ENCODE measurements around the gene NELFCD. TPM values are rescaled to one million over a fixed set of nuclear protein-coding genes. Genes with fewer than 3 reads are reported as not detected.
"Not testable (repeated sequence)": the region's sequence is repeated elsewhere in the genome, so short reads cannot be mapped to it uniquely, and the experiment has no call there.

NELFCD gene
- total RNA-seq, 1 donor: 37.2 TPM

DNA sequence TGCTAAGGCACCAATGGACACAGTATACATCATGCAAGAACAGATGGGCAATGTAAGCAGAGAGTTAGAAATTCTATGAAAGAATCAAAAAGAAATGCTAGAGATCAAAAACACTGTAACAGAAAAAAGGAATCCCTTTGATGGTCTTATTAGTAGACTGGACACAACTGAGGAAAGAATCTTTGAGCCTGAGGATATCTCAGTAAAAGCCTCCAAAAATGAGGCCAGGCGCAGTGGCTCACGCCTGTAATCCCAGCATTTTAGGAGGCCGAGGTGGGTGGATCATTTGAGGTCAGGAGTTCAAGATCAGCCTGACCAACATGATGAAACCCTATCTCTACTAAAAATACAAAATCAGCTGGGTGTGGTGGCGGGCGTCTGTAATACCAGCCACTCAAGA lies 17.1 kb upstream of the NELFCD start:
- H3K4me1 ChIP-seq (ENCODE audit: insufficient read depth, low read length); H3K27me3 ChIP-seq (ENCODE audit: insufficient read depth, low read length); H3K4me3 ChIP-seq (ENCODE audit: low read length); H3K9me3 ChIP-seq (ENCODE audit: low read depth, low read length): not testable (repeated sequence)

DNA sequence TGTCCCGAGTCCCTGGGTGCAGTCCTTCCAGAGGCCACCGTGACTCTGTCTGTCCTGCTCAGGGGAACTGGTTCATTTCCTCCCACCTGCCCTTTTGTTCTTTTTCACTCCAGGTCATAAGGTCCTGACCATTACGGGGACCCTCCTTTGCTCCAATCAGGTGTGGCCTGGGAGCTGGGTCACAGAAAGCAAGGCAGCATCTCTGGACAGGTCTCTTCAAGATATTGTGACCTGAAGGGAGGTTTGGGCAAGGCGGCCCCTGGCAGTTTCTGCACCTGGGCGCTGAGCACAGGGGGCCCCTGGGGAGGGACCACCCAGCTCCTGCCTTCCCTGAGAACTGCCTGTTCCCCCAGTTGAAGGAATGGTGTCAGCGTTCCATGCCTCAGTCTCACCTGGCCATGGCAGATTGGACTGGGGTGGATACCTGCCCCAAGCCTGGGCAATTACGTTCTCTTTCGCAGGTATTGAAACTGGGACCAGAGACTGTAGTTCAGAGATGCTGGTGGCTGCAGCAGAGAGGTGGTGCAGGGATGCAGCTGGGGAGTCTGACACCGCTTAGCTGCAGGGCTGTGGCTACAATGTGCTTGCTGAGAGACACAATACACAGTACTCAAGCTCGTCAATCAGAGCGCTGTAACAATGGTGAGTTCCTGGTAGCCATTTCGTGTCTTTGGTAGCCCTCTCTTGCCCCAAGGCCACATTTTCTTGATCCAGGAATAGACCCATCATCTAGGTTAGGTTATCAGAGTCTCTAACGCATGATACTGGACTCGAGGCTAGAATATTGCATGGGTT lies 15.6 kb upstream of the NELFCD start:
- Histone ChIP-seq H3K4me3 (ENCODE audit: low read length) (no peak overlapping the region), H3K9me3 (ENCODE audit: low read depth, low read length) (no peaks in the 10 kb centered on the region), H3K4me1 (ENCODE audit: insufficient read depth, low read length) (no peaks in the 10 kb centered on the region), H3K27me3 (ENCODE audit: insufficient read depth, low read length) (no peaks in the 10 kb centered on the region)

DNA sequence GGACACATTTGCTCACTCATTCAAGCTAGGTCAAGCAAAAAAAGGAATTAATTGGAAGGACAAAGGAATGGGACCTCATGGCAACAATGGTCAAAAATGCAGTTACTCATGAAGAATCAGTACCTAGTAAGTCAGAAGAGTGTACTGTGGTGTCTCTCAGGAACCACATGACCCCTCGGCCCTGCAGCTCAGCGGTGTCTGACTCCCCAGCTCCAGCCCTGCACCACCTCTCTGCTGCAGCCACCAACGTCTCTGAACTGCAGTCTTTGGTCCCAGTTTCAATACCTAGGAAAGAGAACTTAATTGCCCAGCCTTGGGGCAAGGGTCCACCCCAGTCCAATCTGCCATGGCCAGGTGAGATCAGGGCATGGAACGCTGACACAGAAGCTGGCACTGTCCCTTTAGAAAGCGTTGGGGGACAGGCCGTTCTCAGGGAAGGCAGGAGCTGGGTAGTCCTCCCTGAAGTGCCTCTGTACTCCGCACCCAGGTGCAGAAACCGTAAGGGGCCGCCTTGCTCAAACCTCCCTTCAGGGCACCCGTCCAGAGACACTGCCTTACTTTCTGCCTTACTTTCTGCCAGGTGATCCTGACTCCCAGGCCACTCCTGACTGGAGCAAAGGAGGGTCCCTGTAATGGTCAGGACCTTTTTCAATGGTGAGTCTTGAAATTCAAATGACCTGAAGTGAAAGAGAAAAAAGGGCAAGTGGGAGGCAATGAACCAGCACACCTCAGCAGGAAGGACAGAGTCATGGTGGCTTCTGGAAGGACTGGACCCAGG lies 13.2 kb upstream of the NELFCD start:
- Histone ChIP-seq H3K9me3 (ENCODE audit: low read depth, low read length) (no peaks in the 10 kb centered on the region), H3K4me3 (ENCODE audit: low read length) (no peak overlapping the region), H3K4me1 (ENCODE audit: insufficient read depth, low read length) (no peaks in the 10 kb centered on the region), H3K27me3 (ENCODE audit: insufficient read depth, low read length) (no peaks in the 10 kb centered on the region)

DNA sequence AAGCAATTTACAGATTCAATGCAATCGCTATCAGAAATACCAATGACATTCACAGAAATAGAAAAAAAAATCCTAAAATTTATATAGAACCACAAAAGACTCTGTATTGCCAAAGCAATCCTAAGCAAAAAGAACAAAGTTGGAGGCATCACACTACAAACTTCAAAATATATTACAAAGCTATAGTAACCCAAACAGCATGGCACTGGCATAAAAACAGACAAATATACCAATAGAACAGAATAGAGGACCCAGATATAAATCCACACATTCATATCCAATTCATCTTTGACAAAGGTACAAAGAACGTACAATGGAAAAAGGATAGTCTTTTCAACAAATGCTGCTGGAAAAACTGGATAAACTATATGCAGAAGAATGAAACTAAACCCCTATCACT lies 11.6 kb upstream of the NELFCD start:
- no peaks in the 10 kb centered on the region for H3K27me3 ChIP-seq (ENCODE audit: insufficient read depth, low read length)
- H3K9me3 ChIP-seq (ENCODE audit: low read depth, low read length): no peaks in the 10 kb centered on the region
- peaks cover 1% of the 10 kb centered on the region for H3K4me1 ChIP-seq (ENCODE audit: insufficient read depth, low read length)
- H3K4me3 ChIP-seq (ENCODE audit: low read length): no peak overlapping the region

DNA sequence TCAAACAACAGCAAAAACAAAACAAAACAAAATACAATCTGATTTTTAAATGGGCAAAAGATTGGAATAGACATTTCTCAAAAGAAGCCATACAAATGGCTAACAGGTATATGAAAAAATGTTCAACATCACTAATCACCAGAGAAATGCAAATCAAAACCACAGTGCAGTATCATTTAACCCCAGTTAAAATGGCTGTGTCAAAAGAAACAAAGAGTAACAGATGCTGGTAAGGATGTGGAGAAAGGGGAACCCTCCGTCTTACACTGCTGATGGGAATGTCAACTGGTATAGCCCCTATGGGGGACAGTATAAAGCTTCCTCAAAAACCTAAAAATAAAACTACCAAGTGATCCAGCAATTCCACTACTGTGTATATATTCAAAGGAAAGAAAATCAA lies 10.9 kb upstream of the NELFCD start:
- no peaks in the 10 kb centered on the region for H3K9me3 ChIP-seq (ENCODE audit: low read depth, low read length)
- H3K27me3 ChIP-seq (ENCODE audit: insufficient read depth, low read length): no peaks in the 10 kb centered on the region
- H3K4me1 ChIP-seq (ENCODE audit: insufficient read depth, low read length): peaks cover 4% of the 10 kb centered on the region
- H3K4me3 ChIP-seq (ENCODE audit: low read length): no peak overlapping the region

DNA sequence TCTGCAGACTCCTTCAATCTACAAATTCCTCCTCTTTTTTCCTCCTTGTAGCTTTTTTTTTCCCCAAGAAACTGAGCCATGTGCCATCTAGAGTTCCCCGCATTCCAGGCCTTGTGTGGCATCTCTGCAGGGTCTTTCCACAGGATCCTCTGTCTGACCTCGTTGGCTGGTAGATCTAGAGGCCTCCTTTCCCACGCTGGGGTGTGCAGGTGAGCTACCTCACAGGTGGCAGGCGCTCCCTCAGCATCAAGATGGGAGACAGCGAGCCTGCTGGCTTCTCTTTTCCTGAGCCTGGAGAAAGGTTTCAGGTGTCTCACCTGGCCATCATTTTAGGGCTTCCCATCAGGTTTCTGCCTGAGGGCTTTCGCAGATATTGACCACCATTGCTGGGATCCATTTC lies 9.6 kb upstream of the NELFCD start:
- peaks cover 4% of the 10 kb centered on the region for H3K9me3 ChIP-seq (ENCODE audit: low read depth, low read length)
- peaks cover 4% of the 10 kb centered on the region for H3K4me1 ChIP-seq (ENCODE audit: insufficient read depth, low read length)
- H3K27me3 ChIP-seq (ENCODE audit: insufficient read depth, low read length): no peaks in the 10 kb centered on the region
- H3K4me3 ChIP-seq (ENCODE audit: low read length): no peak overlapping the region

DNA sequence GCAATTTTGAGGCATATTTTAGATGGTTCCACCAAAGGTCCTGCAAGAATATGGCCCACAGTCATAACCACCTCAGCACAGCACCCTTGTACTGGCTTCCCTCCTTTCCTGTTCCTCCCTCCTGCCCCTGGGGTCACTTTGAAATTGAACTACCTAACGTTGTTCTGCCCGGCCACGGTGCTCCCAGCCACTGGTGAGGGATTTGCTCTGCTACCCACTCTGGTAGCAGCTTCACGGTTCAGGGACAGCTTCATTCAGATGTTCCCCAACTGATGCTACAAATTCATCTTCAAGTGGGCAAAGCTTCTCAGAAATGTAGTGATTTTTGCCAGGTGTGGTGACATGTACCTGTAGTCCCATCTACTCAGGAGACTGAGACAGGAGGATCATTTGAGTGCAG lies 7.9 kb upstream of the NELFCD start:
- no peak overlapping the region for H3K4me3 ChIP-seq (ENCODE audit: low read length)
- H3K27me3 ChIP-seq (ENCODE audit: insufficient read depth, low read length): no peaks in the 10 kb centered on the region
- H3K9me3 ChIP-seq (ENCODE audit: low read depth, low read length): peaks cover 4% of the 10 kb centered on the region
- H3K4me1 ChIP-seq (ENCODE audit: insufficient read depth, low read length): peaks cover 4% of the 10 kb centered on the region

DNA sequence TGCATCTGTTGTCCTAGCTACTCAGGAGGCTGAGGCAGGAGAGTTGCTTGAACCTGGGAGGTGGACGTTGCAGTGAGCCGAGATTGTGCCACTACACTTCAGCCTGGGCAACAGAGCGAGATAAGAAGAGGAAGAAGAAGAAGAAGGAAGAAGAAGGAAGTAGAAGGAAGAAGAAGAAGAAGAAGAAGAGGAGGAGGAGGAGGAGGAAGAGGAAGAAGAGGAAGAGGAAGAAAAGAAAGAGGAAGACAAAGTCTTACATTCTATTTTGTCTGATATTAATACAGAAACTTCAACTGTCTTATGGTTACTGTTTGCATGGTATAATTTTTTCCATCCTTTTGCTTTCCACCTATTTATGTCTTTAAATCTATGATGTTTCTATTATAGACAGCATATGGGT lies 7.2 kb upstream of the NELFCD start:
- H3K9me3 ChIP-seq (ENCODE audit: low read depth, low read length): peaks cover 4% of the 10 kb centered on the region
- H3K4me3 ChIP-seq (ENCODE audit: low read length): no peak overlapping the region
- H3K27me3 ChIP-seq (ENCODE audit: insufficient read depth, low read length): no peaks in the 10 kb centered on the region
- H3K4me1 ChIP-seq (ENCODE audit: insufficient read depth, low read length): peaks cover 4% of the 10 kb centered on the region

DNA sequence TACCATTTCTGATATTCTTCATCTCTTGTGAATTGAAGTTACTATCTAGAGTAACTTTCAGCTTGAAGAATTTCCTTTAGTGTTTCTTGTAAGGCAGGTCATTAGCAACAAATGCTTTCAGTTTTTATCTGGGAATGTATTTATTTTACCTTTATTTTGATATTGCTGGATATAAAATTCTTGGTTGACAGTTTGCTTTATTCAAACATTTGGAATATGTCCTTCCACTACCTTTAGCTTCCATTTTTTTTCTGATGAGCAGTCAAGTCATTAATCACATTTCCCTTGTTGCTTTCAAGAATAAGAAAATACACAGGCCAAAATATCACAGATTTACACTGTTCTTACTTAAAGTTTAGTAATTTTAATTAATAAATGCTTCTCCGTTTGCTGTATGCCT lies 5.7 kb upstream of the NELFCD start:
- H3K9me3 ChIP-seq (ENCODE audit: low read depth, low read length): peaks cover 4% of the 10 kb centered on the region
- H3K4me1 ChIP-seq (ENCODE audit: insufficient read depth, low read length): peaks cover 4% of the 10 kb centered on the region
- no peak overlapping the region for H3K4me3 ChIP-seq (ENCODE audit: low read length)
- H3K27me3 ChIP-seq (ENCODE audit: insufficient read depth, low read length): no peaks in the 10 kb centered on the region

DNA sequence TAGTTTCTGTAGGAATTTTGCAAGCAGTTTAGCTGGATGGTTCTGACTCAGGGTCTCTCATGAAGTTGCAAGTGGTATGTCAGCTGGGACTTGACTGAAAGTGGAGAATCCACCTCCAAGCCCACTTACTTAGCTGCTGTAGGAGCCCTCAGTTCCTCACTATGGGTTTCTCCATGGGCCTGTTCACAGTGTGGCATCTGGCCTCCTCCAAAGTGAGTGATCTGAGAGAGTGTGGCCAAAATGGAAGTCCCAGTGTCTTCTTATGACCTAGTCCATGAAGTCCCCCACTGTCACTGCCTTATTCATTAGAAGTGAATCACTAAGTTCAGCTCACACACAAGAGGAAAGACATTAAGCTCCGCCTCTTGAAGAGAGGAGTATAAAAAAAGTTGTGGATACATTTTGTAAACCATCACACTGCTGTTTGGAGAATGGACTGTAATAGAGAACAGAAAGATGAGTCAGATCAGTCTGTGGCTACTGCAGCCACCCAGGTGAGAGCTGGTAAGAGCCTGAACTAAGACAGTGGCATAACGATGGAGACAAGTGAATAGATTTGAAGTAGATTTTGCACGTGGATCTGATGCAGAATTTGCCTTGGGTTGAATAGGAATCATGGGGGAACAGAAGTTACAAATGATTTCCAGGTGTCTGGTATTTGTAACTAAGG lies 4.9 kb upstream of the NELFCD start:
- H3K27me3 ChIP-seq (ENCODE audit: insufficient read depth, low read length): no peaks in the 10 kb centered on the region
- no peak overlapping the region for H3K4me3 ChIP-seq (ENCODE audit: low read length)
- peaks cover 4% of the 10 kb centered on the region for H3K9me3 ChIP-seq (ENCODE audit: low read depth, low read length)
- peaks cover 9% of the 10 kb centered on the region for H3K4me1 ChIP-seq (ENCODE audit: insufficient read depth, low read length)

DNA sequence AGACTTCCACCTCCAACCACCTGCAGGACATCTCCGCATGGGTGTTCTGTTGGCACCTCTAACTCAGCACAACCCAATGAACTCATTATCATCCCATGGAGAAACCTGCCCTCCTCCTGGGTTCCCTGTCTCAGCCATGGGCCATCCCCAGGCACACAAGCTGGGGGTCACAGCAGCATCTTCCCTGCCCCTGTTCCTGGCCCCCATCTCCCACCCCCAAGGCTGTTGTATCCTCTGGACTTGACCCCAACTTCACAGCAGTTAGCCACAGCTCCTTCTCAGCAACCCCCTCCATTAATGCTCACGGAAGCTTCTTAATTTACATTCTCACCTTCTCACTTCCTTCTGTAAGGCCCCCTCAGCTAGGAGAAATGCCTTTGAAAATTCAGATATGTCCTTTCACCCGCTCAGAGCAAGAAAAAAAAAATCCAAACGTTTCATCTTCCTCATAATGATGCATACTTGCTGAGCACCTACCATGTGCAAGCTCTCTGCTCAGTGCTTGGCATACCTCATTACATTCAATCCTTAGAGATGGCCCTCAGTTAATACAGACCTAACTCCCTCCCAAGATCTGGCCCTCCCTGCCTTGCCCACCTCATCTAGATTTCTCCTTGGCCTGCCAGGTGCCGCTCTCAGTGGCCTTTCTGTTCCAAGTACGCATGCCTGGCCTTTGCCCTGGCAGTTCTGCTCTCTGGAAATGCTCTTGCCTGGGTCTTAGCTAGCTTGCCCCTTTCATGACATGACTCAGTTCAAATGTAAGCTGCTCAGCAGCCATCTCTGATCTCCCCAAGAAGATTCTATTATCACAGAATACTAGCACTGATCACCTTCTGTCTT lies 2.5 kb upstream of the NELFCD start:
- peaks cover 29% of the 10 kb centered on the region for H3K4me1 ChIP-seq (ENCODE audit: insufficient read depth, low read length)
- H3K27me3 ChIP-seq (ENCODE audit: insufficient read depth, low read length): no peaks in the 10 kb centered on the region
- peaks cover 4% of the 10 kb centered on the region for H3K9me3 ChIP-seq (ENCODE audit: low read depth, low read length)
- H3K4me3 ChIP-seq (ENCODE audit: low read length): no peak overlapping the region

DNA sequence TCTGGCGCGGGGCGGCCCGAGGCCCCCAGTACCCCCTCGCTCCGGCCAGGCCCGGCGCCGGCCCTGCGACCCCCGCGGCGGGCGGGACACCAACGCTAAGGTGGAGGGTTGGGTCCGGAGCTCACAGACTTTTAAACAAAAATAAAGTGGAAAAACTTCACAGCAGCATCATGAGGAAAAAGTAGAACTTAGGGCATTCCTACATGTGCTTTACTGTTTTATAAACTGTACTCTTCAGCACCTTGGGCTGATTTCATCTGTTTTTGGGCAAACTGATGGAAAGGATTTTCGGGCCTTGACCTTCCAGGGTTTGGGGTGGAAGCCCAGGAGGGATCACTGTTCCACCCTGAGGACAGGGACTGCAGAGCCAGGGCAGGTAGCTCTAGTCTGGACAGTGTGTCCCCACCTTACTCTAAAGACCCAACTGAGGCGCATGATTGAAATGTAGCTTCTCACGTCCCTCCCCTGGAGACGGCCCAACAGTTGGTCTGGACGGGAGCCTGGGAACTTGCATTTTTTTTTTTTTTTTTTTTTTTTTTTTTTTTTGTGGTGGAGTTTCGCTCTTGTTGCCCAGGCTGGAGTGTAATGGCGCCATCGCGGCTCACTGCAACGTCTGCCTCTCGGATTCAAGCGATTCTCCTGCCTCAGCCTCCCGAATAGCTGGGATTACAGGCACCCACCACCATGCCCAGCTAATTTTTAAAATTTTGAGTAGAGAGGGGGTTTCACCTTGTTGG lies 740 bp downstream of the NELFCD start:
- peak overlapping the region; percentile 75 for H3K4me3 ChIP-seq (ENCODE audit: low read length)

DNA sequence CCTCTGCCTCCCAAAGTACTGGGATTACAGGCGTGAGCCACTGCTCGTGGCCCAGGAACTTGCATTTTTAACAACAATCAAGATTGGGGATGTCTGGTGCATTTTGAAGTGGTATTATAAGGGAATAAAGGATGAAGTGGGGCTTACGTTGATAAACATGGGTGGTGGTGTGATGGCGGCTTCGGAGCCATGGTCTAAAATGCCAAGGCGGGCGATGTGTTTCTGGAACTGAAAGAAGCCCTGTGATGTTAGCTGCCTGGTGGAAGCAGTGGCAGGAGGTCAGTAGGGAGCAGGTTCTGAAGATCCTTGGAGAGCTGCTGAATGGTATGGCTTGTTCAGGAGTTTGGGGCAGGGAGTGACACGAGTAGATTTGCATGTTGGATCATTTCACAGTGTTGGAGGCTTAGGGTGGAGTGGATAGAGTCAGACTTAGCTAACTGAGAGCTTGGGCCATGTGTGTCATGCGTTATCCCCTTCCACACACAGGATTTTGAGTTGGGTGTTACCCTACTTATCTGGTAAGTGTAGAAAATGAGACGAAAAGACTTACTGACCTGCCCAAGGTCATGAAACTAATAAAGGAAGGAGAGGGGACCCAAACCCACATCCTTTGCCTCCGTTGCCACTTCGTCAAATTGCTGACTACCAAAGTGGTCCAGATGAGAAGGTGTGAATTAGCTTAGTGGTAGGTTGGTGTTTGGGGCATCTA lies 1.5 kb downstream of the NELFCD start:
- H3K9me3 ChIP-seq (ENCODE audit: low read depth, low read length): no peaks in the 10 kb centered on the region
- no peak overlapping the region for H3K4me3 ChIP-seq (ENCODE audit: low read length)
- no peaks in the 10 kb centered on the region for H3K27me3 ChIP-seq (ENCODE audit: insufficient read depth, low read length)
- H3K4me1 ChIP-seq (ENCODE audit: insufficient read depth, low read length): peaks cover 38% of the 10 kb centered on the region

More for the DNA sequence above, 740 bp downstream of the NELFCD start:
- Histone ChIP-seq H3K27me3 (ENCODE audit: insufficient read depth, low read length) (no peaks in the 10 kb centered on the region), H3K9me3 (ENCODE audit: low read depth, low read length) (no peaks in the 10 kb centered on the region), H3K4me1 (ENCODE audit: insufficient read depth, low read length) (peaks cover 38% of the 10 kb centered on the region)

DNA sequence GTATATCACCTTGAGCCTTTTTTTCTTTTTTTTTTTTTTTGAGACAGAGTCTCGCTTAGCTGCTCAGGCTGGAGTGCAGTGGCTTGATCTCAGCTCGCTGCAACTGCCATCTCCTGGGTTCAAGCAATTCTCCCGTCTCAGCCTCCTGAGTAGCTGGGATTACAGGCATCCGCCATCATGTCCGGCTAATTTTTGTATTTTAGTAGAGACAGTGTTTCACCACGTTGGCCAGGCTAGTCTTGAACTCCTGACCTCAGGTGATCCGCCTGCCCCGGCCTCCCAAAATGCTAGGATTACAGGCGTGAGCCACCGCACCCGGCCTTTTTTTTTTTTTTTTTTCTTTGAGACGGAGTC lies 2.0 kb downstream of the NELFCD start:
- not testable (repeated sequence) for H3K9me3 ChIP-seq (ENCODE audit: low read depth, low read length); H3K27me3 ChIP-seq (ENCODE audit: insufficient read depth, low read length); H3K4me3 ChIP-seq (ENCODE audit: low read length)
- H3K4me1 ChIP-seq (ENCODE audit: insufficient read depth, low read length): peaks cover 38% of the 10 kb centered on the region
